GM18951 (cell line): ENCODE measurements around the gene HLA-DQB1.

Source experiments
- POLR2A ChIP-seq: IDR thresholded peaks from 4 replicates; pipeline ENCODE4 v1.6.1; 2011; ENCODE audit warnings: mild to moderate bottlenecking; ENCODE audit not compliant: insufficient read length, insufficient read depth; ENCODE audit errors: extremely low read depth
- in situ Hi-C: fragments of 300-500 bp; cut with MboI; formaldehyde crosslinking; loops from one replicate; pipeline ENCODE4 v1.12.0; 2022; ENCODE audit warnings: low sequenced_read_pairs, mixed read lengths, inconsistent platforms; ENCODE audit not compliant: unreplicated experiment

HLA-DQB1 gene

GRCh38 chr6:32627831-32628230 is 38.6 kb downstream of the HLA-DQB1 start:
- no peak for TF ChIP-seq POLR2A
- in situ Hi-C loops = no loop called here

GRCh38 chr6:32627249-32627648 is 39.2 kb downstream of the HLA-DQB1 start:
- no peak for TF ChIP-seq POLR2A
- in situ Hi-C loops = no loop called here

- TF ChIP-seq POLR2A = no peak
- in situ Hi-C loops = no loop called here
Observed at GRCh38 chr6:32625137-32625536, 41.3 kb downstream of the HLA-DQB1 start.

- in situ Hi-C loops = no loop called here
- no peak for TF ChIP-seq POLR2A
Observed at GRCh38 chr6:32624565-32624964, 41.9 kb downstream of the HLA-DQB1 start.

GRCh38 chr6:32623693-32624092 is 42.8 kb downstream of the HLA-DQB1 start:
- no peak for TF ChIP-seq POLR2A
- in situ Hi-C loops = no loop called here

GRCh38 chr6:32622545-32623401 is 43.7 kb downstream of the HLA-DQB1 start:
- TF ChIP-seq POLR2A = no peak
- in situ Hi-C loops = no loop called here

GRCh38 chr6:32621372-32621771 is 45.1 kb downstream of the HLA-DQB1 start:
- TF ChIP-seq POLR2A = no peak
- in situ Hi-C loops = no loop called here

GRCh38 chr6:32617751-32618150 is 48.7 kb downstream of the HLA-DQB1 start:
- no peak for TF ChIP-seq POLR2A
- in situ Hi-C loops = no loop called here

GRCh38 chr6:32615885-32616532 is 50.4 kb downstream of the HLA-DQB1 start:
- no peak for TF ChIP-seq POLR2A
- in situ Hi-C loops = no loop called here

- in situ Hi-C loops = no loop called here
- TF ChIP-seq POLR2A = no peak
Observed at GRCh38 chr6:32614366-32615081, 51.9 kb downstream of the HLA-DQB1 start.

GRCh38 chr6:32613475-32613874 is 53.0 kb downstream of the HLA-DQB1 start:
- TF ChIP-seq POLR2A = no peak
- in situ Hi-C loops = no loop called here

- in situ Hi-C loops = no loop called here
- TF ChIP-seq POLR2A = no peak
Observed at GRCh38 chr6:32610682-32611296, 55.7 kb downstream of the HLA-DQB1 start.
